K562 (cell line): ENCODE measurements around the gene GPR21.

Experiments
- CTCF ChIP-seq, 3 experiments: IDR thresholded peaks in 2 of 3; conservative IDR thresholded peaks in 1 of 3; 2 replicates each; pipeline ENCODE4 v1.5.1; 2011 to 2012; ENCODE audit warnings: low read length in 3 of 3, mild to moderate bottlenecking in 3 of 3, control low read depth in 2 of 3, improper control_type of control experiment in 1 of 3, inconsistent platforms in 1 of 3, low read depth in 1 of 3, mixed read lengths in 1 of 3, moderate library complexity in 1 of 3; ENCODE audit not compliant: insufficient read depth in 2 of 3
- CUX1 ChIP-seq: fragments of 200-800 bp; sonication (Bioruptor generic); IDR thresholded peaks from 2 replicates; pipeline ENCODE4 v1.6.1; 2016; ENCODE audit warnings: missing genetic modification characterization, missing compliant biosample characterization
- DEAF1 ChIP-seq: fragments of 450-650 bp; formaldehyde crosslinking; IDR thresholded peaks from 2 replicates; pipeline ENCODE4 v1.4.0; 2020; ENCODE audit warnings: mild to moderate bottlenecking, moderate library complexity
- ELK1 ChIP-seq: sonication (generic); formaldehyde crosslinking; IDR thresholded peaks from 2 replicates; pipeline ENCODE4 v1.8.1; 2022; ENCODE audit warnings: missing genetic modification reagents
- EP300 ChIP-seq: IDR thresholded peaks from 2 replicates; pipeline ENCODE4 v1.6.1; 2012; ENCODE audit warnings: low read length, improper control_type of control experiment
- KDM4B ChIP-seq, 2 experiments: fragments of 450-650 bp in 1 of 2; sonication (generic) in 1 of 2; IDR thresholded peaks; 2 replicates each; pipeline ENCODE4 v1.6.1; 2016 to 2017; ENCODE audit warnings: borderline replicate concordance in 2 of 2, antibody characterized with exemption in 1 of 2, low read depth in 1 of 2, mild to moderate bottlenecking in 1 of 2
- NCOA2 ChIP-seq, 2 experiments: fragments of 450-650 bp; IDR thresholded peaks; 2 replicates each; pipeline ENCODE4 v1.6.1; 2018; ENCODE audit warnings: mild to moderate bottlenecking in 2 of 2, moderate library complexity in 1 of 2; ENCODE audit not compliant: partially characterized antibody in 2 of 2
- NKRF ChIP-seq: fragments of 450-650 bp; IDR thresholded peaks from 2 replicates; pipeline ENCODE4 v1.6.1; 2016; ENCODE audit warnings: borderline replicate concordance
- POLR2AphosphoS5 ChIP-seq: IDR thresholded peaks from 2 replicates; pipeline ENCODE4 v1.6.1; 2011; ENCODE audit warnings: mild to moderate bottlenecking, low read depth, low read length, moderate library complexity; ENCODE audit not compliant: control insufficient read depth, insufficient read depth
- RBM22 ChIP-seq: fragments of 200-400 bp; formaldehyde crosslinking; IDR thresholded peaks from 2 replicates; pipeline ENCODE4 v1.6.1; 2018; ENCODE audit warnings: low read length, low read depth; ENCODE audit not compliant: poor library complexity, severe bottlenecking
- SMAD4 ChIP-seq: fragments of 250-450 bp; sonication (Bioruptor Pico); conservative IDR thresholded peaks from 2 replicates; pipeline ENCODE4 v1.8.0; 2021; ENCODE audit warnings: inconsistent platforms, mild to moderate bottlenecking, moderate library complexity
- TAF7 ChIP-seq: fragments of 450-650 bp; IDR thresholded peaks from 2 replicates; pipeline ENCODE4 v1.6.1; 2016; ENCODE audit warnings: missing genetic modification characterization, missing compliant biosample characterization
- ZNF449 ChIP-seq: fragments of 250-450 bp; sonication (Bioruptor Pico); IDR thresholded peaks from 2 replicates; pipeline ENCODE4 v1.8.0; 2022; ENCODE audit warnings: moderate library complexity, mild to moderate bottlenecking, inconsistent platforms
- ZNF507 ChIP-seq: conservative IDR thresholded peaks from 2 replicates; pipeline ENCODE4 v1.6.1; 2017; ENCODE audit warnings: missing genetic modification characterization, missing compliant biosample characterization

- TF ChIP-seq NKRF, result no peak
- TF ChIP-seq EP300, result no peak
- TF ChIP-seq NCOA2 (IDR thresholded peaks at IDR 0.05; ENCODE audit: partially characterized antibody in 2 of 2), result no peak
- no peak for TF ChIP-seq KDM4B (IDR thresholded peaks at IDR 0.05; ENCODE audit: borderline replicate concordance in 2 of 2, low read depth in 1 of 2)
- no peak for TF ChIP-seq CUX1 (CRISPR knock-in tag)
- no peak for TF ChIP-seq ZNF507 (tag)
- no peak for TF ChIP-seq ZNF449 (CRISPR knock-in tag)
- no peak for TF ChIP-seq SMAD4 (CRISPR knock-in tag)
- TF ChIP-seq TAF7 (tag), result no peak
- TF ChIP-seq DEAF1, result no peak
- no peak for TF ChIP-seq POLR2AphosphoS5
- no peak for TF ChIP-seq RBM22
- TF ChIP-seq ELK1 (CRISPR knock-in tag), result no peak
- TF ChIP-seq CTCF (IDR thresholded peaks at IDR 0.05 in 2 of 3, conservative IDR thresholded peaks at IDR 0.05 in 1 of 3; ENCODE audit: insufficient read depth in 2 of 3, low read depth in 1 of 3, low read length in 3 of 3), result no peak
Measured at GRCh38 chr9:123049589-123050222, 16.2 kb downstream of the GPR21 start.
